Ecto neural progenitor cell (in vitro differentiated cells): ENCODE measurements around the gene CDH3.

Experiments used
- DNase-seq: peaks from one replicate; pipeline ENCODE4 v3.0.0-alpha.2; 2018; ENCODE audit warnings: low spot score

Gene CDH3

DNA sequence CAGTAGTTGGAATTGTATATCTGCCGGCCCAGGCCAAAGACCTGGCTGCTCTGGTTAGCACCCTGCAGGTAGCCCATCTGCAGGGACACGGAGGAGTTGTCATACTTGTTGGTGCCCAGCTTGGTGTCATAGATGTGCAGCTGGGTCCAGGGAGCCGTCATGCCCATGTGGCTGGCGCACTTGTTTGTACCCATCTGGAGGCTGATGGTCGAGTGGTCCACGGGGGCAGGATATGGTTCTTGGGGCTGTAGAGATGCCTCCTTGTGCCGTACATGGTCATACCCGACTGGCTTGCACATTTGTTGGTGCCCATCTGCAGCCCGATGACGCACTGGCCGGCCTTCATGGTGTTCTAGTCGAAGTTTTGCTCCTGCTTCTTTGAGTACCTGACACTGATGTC lies 6.0 kb downstream of the CDH3 start:
- DNase-seq, result no peak

DNA sequence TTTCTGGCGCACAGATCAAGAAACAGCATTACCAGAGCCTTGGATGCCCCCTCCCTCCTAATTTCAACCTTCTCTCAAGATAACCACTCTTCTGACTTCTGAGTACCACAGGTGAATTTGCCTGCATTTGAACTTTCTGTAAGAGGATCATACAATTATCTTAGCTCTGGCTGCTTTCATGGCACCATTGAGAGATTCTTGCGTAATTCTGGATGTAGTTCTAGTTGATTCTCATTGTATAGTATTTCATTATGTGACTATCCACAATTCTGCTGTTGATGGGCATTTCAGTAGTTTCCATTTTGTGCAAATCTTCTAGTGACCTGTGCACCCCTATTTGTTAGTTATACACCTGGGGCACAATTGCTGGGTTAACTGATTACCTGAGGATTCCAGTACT lies 7.5 kb downstream of the CDH3 start:
- DNase-seq, result no peak

DNA sequence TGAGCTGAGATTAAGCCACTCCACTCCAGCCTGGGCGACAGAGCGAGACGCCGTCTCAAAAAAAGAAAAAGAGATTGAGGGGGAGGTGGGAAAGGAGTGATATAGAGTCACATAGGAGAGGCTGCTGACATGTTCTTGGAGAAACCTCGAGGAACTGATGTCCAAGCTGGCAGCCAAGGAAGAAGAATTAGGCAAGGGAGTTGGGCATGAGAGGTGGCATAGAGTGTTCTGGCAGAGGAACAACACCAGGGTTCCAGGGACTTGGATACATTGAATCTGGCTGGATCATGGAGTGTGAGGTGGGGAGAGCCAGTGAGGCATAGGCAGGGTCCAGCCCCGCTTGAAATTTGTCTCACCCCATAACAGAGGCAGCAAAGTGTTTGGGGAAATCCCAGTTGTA lies 10.7 kb downstream of the CDH3 start:
- DNase-seq, result no peak

DNA sequence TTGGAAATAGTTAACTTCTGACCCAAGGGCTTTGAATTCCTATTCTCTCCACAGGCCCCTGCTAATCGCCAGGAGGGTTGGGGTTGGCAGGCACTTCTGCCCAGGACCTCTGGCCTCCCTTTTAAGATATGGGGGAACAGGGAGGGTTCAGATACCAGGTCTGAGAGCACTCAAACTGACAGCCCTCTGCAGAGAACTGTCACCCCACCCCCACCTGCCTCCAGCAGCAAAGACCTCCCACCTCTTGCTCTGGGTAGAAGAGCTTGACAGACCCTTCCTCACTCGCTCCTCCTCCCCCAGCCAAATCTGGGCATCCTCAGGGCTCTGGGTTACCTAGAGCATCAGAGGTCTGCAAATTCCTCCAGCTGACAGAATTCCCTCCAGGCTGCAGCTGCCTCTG lies 11.6 kb downstream of the CDH3 start:
- DNase-seq, result no peak

DNA sequence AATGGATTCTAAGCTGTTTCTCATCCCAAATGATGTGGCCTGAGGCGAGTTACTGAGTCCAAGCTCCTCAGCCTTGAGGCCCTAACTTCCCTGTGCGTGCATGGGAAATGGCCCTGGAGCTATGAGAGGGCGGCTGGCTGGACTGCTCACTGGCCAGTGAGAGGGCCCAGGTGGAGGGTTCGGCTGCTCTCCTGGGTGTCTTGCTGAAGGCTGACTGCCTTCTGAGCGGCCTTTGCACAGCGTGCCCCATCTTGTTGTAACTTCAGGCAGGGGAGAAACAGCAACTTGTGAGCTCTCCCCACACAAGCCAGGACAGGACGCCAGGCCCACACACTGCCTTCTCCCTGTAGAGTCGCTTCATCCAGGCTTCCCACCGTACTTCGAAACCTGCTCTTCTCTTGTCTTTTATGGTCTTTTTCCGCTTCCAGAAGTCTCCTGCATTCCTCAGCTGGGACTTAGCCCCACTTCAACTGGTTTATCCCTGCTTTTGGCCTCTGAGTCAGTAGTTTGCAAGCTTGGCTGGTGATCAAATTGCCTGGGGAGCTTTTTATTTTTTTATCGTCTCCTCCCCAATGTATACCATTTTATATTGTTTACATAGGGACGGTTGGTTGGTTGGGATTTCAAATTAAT lies 13.3 kb downstream of the CDH3 start:
- DNase-seq, result no peak

DNA sequence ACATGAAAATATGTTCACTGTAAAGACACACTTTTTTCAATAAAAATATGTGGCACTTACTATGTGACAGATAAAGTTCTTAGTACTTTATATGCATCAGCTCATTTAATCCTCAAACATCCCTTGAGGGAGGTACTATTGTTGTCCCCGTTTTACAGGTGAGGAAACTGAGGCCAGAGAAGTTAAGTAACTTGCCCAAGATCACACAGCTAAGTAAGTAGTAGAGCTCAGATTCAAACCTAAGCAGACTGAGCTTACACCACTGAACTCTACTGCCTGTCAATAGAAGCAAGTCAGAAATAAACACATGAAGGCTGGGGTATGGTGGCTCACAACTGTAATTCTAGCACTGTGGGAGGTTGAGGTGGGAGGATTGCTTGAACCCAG lies 13.9 kb downstream of the CDH3 start:
- DNase-seq, result no peak

DNA sequence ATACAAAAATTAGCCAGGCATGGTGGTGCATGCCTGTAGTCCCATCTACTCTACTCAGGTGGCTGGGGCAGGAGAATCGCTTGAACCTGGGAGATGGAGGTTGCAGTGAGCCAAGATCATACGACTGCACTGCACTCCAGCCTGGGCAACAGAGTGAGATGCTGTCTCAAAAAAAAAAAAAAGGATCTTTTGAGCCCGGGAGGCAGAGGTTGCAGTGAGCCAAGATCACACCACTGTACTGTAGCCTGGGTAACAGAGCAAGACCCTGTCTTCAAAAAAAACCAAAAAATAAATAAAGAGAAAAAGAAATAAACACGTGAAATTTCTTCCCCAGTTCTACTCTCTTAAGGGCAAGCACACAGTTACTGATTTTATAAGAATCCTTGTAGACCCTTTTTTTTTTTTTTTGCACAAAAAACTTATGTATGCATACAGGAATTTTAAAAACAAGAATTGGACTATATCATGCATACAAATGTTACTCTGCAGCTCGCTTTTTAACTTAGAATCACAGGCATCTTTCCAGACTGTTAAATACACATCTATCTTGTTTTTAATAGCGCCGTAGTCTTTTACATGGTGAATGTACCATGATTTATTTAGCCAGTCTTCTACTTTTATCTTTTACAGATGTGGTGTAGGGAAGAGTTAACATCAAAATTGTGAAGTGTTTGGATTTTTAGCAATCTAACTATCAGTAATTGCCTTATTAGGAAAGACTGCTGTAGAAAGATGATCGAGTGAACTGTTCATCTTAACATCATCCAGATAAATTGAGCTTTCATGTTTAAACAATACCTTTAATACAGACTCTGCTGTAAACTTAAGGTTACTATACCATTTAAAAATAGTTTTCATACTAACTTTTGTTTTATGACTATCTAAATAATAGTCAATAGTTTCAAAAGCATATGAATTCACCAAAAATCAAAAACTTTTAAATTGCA lies 14.6 kb downstream of the CDH3 start:
- no peak for DNase-seq

DNA sequence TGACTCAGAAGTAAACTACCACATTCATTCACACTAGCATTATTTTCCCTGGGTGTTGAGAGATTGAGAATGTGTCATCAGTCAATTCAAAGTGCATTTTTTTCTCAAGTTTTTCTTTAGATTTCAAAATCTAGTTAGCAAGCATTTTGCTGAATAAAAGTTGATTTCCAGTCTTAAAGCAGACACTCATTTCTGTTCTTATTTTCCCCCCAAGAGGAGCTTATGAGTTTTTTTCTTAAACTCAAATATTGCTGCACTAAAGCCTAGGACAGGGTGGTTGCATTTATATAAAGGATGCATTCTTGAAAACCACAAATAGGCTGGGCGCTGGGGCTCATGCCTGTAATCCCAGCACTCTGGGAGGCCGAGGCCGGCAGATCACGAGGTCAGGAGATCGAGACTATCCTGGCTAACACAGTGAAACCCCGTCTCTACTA lies 15.3 kb downstream of the CDH3 start:
- no peak for DNase-seq

DNA sequence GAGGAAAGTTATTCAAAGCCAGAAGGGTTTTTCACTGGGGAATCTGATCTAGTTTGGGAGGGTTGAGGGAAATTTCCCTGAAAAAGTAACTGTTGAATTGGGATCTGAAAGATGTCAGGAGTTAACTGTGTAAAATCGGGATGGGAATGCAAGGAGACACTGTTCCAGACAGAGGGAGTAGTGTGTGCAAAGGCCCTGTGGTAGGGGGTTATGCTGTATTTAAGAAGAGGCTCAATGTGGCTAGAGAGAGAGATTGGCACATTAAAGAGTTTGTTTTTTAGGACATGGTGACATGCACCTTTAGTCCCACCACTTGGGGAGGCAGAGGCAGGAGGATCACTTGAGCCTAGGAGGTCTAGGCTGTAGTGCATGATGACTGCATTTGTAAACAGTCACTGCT lies 16.9 kb downstream of the CDH3 start:
- DNase-seq, result no peak

DNA sequence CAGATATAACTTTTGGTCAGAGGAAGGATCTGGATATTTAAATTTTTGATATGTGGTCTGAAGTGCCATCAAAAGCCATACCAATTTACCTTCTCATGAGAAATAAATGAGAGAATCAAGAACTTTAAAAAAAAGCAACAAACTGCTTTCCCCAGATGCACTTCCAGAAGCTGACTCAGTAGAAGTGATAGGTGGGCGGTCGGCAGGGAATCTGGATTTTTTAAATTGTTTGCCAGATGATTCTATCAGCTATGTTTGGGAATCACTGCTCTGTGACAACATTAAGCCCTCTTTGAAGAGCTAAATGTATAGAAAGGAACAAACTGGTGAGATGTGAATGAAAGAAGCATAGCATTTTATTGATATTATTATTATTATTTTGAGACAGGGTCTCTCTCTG lies 19.2 kb downstream of the CDH3 start:
- no peak for DNase-seq

DNA sequence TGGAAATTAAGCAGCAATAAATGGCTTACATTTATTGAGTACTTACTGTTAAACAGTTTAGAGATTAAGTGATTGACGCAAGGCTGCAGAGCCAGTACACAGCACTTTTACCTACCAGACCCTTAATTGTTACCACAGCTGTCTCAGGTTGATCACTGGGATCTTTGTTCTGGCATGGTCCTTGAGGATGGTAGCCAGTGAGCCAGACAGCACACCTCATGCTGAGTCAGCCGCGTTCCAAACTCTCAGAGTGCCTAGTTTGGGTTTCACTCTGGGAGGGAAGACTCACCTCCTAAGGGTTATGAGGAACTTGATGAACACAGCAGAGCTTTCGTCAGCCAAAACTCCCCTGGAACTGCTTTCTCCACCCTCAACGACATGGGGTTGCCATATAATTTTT lies 20.4 kb downstream of the CDH3 start:
- DNase-seq, result no peak

DNA sequence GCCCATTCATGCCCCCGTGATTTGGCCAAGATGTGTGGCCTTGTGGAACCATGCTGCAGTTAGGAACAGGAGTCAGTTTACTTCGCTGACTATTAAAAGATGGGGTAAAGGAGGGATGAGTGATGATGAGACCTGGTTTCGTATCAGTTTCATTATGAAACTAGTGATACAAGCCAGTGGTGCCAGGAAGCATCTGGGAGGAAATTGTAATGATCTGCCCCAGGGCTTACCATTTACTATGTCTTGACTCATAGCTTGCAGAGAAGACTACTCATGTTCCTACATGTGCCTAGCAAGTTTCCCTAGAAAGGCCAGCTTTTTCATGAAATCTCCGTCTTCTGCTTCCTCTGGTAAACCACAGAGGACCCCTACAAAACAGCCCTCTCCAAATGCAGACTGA lies 23.2 kb downstream of the CDH3 start:
- DNase-seq, result no peak

DNA sequence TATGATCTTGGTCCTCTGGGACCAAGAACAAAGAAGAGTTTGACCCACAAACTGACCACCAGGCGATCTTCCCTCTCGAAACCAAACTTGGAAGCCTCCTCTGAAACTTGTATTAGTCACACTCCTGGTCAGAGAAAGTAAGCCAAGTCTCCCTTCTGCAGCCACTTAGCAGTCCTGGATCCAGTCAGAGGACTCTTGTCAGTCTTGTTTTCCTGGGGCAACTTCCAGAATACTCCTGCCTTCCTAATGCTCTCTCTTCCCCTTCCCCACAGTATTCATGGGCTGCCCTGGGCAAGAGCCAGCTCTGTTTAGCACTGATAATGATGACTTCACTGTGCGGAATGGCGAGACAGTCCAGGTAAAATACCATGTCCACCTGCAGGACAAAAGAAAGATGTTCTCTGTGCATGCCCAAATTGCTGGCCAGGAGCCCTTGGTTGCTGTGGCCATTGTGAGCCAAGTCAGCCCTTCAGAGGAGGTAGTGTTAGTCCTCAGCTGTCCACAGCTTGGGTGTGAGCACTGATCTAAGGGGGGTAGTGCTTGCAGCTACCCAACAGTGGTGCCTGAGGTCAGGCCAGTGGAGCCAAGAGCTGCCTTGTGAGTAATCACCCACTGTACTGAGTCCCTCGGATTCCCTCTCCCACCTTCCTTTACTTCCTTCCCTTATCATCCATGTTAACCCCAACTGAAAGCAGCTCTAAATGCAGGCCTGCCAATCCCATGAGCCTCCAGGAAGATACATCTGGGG lies 31.2 kb downstream of the CDH3 start:
- no peak for DNase-seq

DNA sequence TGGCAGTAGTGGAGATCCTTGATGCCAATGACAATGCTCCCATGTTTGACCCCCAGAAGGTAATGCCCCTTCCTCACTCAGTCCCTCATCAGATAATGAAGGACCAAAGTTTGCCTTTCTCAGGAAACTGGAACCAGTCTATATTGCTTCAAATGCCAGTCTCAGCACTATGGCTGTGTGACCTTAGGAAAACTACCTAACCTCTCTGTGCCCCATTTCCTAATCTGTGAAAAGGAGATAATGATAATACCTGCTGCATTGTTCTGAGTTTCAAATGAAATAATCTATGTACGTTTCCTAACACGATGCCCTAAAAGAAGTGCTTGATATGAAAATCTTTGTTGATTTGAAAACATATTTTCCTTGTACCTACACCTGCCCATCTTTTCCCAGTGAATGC lies 35.9 kb downstream of the CDH3 start:
- DNase-seq, result no peak

DNA sequence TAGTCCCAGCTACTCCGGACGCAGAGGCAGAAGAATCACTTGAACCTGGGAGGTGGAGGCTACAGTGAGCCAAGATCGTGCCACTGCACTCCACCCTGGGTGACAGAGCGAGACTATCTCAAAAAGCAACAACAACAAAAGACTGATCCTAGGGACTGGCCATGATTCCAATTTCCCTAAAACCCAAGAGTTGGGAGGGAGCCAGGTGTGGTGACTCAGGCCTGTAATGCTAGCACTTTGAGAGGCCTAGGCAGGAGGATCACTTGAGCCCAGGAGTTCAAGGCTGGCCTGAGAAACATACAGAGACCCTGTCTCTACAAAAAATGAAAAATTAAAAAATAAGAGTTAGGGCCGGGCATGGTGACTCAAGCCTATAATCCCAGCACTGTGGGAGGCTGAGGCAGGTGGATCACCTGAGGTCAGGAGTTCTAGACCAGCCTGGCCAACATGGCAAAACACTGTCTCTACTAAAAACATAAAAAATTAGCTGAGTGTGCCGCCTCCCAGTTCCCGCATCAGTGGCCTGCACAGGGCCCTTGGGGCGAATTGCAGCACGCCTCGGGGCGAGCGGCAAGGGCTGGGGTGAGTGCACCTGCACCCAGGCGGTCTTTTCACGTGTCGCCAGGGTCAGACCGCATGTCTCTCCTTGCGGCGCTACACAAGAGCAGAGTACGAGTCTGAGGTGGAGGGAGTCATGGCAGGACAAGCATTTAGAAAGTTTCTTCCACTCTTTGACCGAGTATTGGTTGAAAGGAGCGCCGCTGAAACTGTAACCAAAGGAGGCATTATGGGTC lies 40.8 kb downstream of the CDH3 start:
- no peak for DNase-seq

DNA sequence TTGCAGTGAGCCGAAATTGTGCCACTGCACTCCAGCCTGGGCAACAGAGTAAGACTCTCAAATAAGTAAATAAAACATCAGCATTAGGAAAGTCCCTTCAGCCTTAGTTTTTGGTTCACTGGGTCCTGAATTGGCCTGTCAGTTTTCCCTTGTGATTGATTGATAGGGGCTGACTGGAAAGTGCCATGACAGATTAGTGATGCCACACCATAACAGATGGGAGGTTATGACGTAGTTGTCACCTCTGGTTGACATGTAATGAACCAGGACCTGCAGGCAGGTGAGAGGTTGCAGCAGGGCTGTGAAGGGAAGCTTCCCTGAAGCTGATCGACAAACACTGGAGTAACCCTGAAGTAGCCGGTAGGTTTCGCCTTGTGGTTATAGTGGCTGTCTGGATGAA lies 41.8 kb downstream of the CDH3 start:
- no peak for DNase-seq

DNA sequence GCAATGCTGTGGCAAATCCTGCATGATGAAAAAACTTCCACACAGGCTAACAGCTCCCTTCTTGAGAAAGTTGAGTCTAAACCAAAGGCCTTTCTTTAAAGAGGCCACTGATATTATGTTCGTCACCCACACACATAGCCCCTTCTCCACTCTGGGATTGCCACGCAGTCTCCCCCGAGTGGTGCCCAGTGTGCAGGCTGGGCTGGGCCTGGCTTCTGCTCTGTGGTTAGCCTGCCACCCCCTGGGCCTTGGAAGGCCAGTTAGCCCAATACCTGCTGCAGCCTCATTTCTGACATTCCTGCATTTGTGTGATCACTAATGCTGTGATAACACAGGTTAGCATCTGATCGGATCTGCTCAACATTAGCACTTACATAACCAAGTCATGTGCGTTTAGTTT lies 44.8 kb downstream of the CDH3 start:
- DNase-seq, result no peak

DNA sequence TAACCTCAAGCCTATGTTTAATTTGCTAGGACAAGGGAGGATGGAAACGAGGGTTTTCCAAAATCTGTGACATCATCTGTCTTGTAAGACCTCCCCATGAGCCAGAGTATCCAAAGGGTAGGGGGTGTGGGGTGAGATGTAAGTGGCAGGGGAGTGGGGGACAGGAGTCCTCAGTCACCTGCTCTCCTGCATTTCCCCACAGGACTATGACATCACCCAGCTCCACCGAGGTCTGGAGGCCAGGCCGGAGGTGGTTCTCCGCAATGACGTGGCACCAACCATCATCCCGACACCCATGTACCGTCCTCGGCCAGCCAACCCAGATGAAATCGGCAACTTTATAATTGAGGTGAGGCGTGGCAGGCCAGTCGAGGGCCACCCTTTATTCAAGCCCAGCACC lies 50.5 kb downstream of the CDH3 start:
- no peak for DNase-seq

DNA sequence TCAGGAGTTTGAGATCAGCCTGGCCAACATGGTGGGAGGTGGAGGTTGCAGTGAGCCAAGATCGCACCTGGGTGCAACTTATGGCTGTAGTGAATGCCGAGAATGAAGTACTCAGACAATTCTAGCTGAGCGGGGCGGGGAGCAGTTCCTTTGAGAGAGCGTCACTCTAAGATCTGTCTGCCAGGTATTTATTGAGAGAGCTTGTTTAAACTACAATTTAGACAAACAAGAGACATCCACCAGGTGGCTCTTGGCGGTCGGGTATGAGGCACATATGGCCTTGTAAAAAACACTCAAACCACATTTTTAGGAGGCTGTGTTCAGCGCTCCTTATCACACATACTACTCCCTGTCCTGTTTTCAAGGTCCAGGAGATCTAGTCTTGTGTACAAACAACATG lies 51.4 kb downstream of the CDH3 start:
- no peak for DNase-seq

DNA sequence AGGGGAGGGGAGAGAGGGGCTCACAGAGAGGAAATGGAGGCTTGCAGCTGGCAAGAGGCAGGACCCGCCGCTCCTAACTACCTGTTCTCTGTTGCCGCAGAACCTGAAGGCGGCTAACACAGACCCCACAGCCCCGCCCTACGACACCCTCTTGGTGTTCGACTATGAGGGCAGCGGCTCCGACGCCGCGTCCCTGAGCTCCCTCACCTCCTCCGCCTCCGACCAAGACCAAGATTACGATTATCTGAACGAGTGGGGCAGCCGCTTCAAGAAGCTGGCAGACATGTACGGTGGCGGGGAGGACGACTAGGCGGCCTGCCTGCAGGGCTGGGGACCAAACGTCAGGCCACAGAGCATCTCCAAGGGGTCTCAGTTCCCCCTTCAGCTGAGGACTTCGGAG lies 53.0 kb downstream of the CDH3 start:
- no peak for DNase-seq

DNA sequence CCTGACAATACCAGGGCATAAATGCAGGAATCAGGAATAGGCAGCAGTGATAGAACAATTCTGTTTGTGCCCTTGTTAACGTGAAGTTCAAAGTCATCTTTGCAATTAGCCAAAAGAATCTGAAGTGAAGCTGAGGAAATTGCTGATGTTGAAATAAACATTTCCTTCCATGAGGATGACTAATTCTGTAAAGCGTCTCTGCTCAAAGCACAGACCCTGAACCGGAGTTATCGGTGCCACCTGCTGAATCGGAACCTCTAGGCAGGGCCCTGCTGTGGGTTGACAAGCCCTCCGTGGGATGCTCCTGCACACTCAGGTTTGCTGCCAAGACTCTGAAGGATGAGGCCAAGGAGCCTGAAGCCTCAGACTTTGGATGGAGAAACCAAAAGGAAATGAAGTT lies 55.0 kb downstream of the CDH3 start:
- no peak for DNase-seq

DNA sequence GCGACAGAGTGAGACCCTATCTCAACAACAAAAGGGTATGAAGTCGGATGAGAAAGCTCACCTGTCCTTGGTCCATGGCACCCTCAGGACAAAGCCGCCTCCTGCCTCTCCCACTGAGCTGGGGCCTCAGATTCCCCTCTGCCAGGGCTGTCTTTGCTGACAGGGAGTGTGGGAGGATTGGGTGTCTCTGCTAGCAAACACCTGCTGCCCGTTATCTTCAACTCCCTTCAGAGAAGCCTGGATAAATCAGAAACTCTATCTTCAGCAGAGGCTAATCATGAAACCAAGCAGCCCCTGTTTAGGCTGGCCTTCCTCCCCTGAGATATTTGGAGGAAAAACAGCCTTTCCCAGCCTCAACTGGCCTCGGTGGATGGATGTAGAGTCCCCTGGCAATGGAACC lies 55.7 kb downstream of the CDH3 start:
- DNase-seq, result no peak
